ENCODE measurements around the gene MCHR1. TPM values are rescaled to one million over a fixed set of nuclear protein-coding genes. Genes with fewer than 3 reads are reported as not detected.
A peak's percentile ranks its signal among the peaks of the same experiment; 100 is the strongest.

MCHR1 gene
- total RNA-seq, 1 donor from 2014 or later, result not detected

DNA sequence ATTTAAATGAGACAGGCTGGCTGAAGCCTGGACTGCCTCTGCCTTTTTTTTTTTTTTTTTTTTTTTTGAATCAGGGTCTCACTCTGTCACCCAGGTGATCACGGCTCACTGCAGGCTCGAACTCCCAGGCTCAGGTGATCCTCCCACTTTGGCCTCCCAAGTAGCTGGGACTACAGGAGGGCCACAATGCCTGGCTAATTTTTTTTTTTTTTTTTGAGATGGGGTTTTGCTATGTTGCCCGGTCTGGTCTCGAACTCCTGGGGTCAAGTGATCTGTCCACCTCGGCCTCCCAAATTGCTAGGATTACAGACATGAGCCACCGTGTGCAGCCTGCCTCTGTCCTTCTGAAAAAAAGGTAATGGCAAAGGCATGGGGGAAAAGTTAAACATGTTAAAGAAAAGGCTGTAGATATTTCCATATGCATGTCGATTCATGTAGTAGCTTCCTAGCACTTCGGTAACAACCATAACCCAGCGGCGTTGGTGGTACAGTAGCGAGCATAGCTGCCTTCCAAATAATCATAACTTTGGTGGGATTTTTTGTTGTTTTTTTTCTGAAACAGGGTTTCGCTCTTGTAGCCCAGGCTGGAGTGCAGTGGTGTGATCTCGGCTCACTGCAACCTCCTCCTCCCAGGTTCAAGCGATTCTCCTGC, 48.8 kb downstream of the MCHR1 start:
- Histone ChIP-seq H3K27me3 (ENCODE audit: control insufficient read depth, insufficient read depth, low read length) (no peaks in the 10 kb centered on the region), H3K4me3 (ENCODE audit: low read depth, low read length) (no peak overlapping the region), H3K36me3 (ENCODE audit: control insufficient read depth, insufficient read depth, low read length) (no peaks in the 10 kb centered on the region)
- DNase-seq (ENCODE audit: low read depth) (no peak), FAIRE-seq (no peak)
- TF ChIP-seq, protein P1, sequence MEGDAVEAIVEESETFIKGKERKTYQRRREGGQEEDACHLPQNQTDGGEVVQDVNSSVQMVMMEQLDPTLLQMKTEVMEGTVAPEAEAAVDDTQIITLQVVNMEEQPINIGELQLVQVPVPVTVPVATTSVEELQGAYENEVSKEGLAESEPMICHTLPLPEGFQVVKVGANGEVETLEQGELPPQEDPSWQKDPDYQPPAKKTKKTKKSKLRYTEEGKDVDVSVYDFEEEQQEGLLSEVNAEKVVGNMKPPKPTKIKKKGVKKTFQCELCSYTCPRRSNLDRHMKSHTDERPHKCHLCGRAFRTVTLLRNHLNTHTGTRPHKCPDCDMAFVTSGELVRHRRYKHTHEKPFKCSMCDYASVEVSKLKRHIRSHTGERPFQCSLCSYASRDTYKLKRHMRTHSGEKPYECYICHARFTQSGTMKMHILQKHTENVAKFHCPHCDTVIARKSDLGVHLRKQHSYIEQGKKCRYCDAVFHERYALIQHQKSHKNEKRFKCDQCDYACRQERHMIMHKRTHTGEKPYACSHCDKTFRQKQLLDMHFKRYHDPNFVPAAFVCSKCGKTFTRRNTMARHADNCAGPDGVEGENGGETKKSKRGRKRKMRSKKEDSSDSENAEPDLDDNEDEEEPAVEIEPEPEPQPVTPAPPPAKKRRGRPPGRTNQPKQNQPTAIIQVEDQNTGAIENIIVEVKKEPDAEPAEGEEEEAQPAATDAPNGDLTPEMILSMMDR (IDR thresholded peaks at IDR 0.05; ENCODE audit: insufficient read depth, low read length, severe bottlenecking), result no peak

DNA sequence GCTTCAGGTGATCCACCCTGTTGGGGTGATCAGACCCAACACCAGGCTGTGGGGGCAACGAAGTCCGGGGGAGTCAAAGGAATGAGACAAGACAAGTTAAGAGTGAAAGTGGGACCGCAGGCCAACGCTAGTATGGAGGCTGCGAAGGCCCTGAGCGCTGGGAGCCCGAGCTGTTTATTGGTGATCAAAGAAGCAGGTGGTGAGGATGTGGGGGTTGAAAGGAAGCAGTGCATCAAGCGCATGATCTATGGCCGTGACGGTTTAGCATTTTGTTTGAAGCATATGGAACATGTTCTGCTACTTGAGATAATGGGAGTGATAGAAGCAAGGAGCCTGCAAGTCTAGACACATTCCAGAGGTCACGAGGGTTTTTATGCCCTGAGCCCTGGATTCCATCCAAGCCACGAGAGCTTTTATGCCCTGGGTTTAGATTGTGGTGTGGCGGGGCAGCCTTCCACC, 49.5 kb downstream of the MCHR1 start:
- no peaks in the 10 kb centered on the region for H3K36me3 ChIP-seq (ENCODE audit: control insufficient read depth, insufficient read depth, low read length)
- TF ChIP-seq, protein P1 (IDR thresholded peaks at IDR 0.05; ENCODE audit: insufficient read depth, low read length, severe bottlenecking), result no peak
- FAIRE-seq (no peak), DNase-seq (ENCODE audit: low read depth) (peak; percentile 77)
- H3K27me3 ChIP-seq (ENCODE audit: control insufficient read depth, insufficient read depth, low read length), result no peaks in the 10 kb centered on the region
- H3K4me3 ChIP-seq (ENCODE audit: low read depth, low read length), result no peak overlapping the region

DNA sequence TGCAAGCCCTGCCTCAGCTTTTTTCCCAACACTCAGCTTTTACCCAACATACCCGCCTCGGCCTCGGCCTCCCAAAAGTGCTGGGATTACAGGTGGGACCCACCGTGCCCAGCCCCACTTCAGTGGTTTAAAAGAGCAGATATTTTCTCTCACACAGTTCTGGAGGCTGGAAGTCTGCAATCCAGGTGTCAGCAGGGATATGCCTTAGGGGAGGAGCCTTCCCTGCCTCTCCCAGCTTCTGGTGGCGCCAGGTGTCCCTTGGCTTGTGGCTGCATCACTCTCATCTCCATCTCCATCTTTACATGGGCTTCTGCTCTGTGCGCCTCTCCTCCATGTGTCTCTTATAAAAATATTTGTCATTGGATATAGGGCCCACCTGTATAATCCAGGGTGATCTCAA, 50.0 kb downstream of the MCHR1 start:
- FAIRE-seq, result no peak

More for the DNA sequence above, 50.0 kb downstream of the MCHR1 start:
- no peaks in the 10 kb centered on the region for H3K27me3 ChIP-seq (ENCODE audit: control insufficient read depth, insufficient read depth, low read length)
- no peaks in the 10 kb centered on the region for H3K36me3 ChIP-seq (ENCODE audit: control insufficient read depth, insufficient read depth, low read length)
- TF ChIP-seq, protein P1 (IDR thresholded peaks at IDR 0.05; ENCODE audit: insufficient read depth, low read length, severe bottlenecking), result no peak
- no peak for DNase-seq (ENCODE audit: low read depth)
- H3K4me3 ChIP-seq (ENCODE audit: low read depth, low read length), result no peak overlapping the region

Other genes with a start within 250 kb of the MCHR1 start
- 23.9 and 25.3 TPM in 2 replicates for gene MRTFA, start 42.8 kb upstream of the MCHR1 start, total RNA-seq
- gene SLC25A17, start 139.9 kb downstream of the MCHR1 start, total RNA-seq, result 19.6 and 27.4 TPM in 2 replicates
- 194 and 205 TPM in 2 replicates for gene ST13, start 177.2 kb downstream of the MCHR1 start, total RNA-seq
- gene XPNPEP3, start 177.7 kb downstream of the MCHR1 start, total RNA-seq, result 5.5 and 5.6 TPM in 2 replicates
- gene DNAJB7, start 182.6 kb downstream of the MCHR1 start, total RNA-seq, result not detected in 2 replicates